Fibroblast of lung (primary cell): Measurements from ENCODE around the gene KCNT2.

Experiments
- EZH2 ChIP-seq: IDR thresholded peaks from 2 replicates; pipeline ENCODE4 v1.5.1; 2012; ENCODE audit warnings: low read length, control low read depth, mild to moderate bottlenecking; ENCODE audit errors: missing control alignments
- TF ChIP-seq, protein P1 (sequence below), 2 donors: IDR thresholded peaks in 1 of 2; conservative IDR thresholded peaks in 1 of 2; 1 replicate in 1 of 2; 2 replicates in 1 of 2; pipeline ENCODE4 v1.5.1; 2011 to 2012; ENCODE audit warnings: low read length in 2 of 2, control low read depth in 1 of 2, inconsistent platforms in 1 of 2, low read depth in 1 of 2, mild to moderate bottlenecking in 1 of 2

GRCh38 chr1:196558411-196558810, 49.8 kb downstream of the KCNT2 start:
- TF ChIP-seq, protein P1, sequence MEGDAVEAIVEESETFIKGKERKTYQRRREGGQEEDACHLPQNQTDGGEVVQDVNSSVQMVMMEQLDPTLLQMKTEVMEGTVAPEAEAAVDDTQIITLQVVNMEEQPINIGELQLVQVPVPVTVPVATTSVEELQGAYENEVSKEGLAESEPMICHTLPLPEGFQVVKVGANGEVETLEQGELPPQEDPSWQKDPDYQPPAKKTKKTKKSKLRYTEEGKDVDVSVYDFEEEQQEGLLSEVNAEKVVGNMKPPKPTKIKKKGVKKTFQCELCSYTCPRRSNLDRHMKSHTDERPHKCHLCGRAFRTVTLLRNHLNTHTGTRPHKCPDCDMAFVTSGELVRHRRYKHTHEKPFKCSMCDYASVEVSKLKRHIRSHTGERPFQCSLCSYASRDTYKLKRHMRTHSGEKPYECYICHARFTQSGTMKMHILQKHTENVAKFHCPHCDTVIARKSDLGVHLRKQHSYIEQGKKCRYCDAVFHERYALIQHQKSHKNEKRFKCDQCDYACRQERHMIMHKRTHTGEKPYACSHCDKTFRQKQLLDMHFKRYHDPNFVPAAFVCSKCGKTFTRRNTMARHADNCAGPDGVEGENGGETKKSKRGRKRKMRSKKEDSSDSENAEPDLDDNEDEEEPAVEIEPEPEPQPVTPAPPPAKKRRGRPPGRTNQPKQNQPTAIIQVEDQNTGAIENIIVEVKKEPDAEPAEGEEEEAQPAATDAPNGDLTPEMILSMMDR (conservative IDR thresholded peaks at IDR 0.05 in 1 of 2, IDR thresholded peaks at IDR 0.05 in 1 of 2; ENCODE audit: low read depth in 1 of 2, low read length in 2 of 2), result no peak
- TF ChIP-seq EZH2, result no peak
